GM19193 (cell line): Measurements from ENCODE around the gene PRKG1.

Source experiments
- POLR2A ChIP-seq: IDR thresholded peaks from 4 replicates; pipeline ENCODE4 v1.6.1; 2011; ENCODE audit not compliant: insufficient read depth, insufficient read length; ENCODE audit errors: extremely low read depth

The PRKG1 gene

DNA sequence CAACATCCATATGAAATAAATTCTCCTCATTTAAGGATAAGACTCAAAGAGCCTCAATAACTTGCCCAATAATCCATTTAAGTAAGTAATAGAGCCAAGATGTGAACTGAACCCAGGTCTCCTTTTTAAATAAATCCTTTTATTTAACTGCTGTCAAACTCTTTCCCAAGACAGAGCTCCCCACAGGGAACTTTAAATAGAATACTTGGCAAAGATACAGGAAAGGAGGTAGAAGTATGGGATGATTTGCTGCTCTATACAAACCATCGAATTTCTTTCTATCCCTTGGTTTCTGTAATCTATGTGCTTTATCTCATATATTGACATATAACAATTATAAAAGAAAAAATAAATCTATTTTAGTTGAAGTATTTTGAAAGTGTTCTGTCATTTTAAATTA, 329.2 kb downstream of the PRKG1 start:
- TF ChIP-seq POLR2A, result no peak

DNA sequence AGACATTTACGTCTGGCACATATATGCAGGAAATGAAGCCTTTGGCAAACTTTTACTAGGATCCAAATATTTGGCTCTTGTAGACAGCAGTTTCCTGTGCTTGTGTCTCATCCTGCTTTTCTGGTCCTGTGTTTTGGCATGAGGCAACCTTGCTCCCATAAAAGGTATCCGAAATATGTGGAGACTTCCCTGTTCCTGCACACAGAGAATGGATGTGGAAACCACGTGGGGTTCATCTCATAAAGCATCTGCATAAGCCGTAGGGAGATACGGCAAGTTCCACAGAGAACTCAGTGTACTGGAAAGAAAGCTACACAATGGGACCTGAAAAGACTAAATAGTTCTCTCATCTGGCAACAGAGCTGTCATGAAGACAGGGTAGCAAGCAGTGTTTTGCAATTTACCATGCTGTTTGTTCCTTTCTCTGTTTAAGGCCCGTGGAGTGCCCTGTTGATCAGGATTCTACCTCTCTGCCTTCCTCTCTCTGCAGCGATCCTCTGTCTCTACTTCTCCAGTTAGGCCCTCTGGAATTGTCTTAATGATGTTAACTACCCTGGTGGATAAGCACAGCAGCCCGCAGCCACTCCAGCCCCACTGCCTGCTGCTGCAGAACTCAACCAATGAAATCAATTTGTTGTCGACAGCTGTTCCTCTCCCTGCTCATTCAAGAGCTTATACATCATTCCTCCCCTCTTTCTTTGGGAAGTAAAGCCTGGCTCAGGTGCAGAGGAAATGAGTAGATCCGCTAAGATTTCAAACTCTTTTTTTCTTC, 331.5 kb downstream of the PRKG1 start:
- TF ChIP-seq POLR2A, result no peak

DNA sequence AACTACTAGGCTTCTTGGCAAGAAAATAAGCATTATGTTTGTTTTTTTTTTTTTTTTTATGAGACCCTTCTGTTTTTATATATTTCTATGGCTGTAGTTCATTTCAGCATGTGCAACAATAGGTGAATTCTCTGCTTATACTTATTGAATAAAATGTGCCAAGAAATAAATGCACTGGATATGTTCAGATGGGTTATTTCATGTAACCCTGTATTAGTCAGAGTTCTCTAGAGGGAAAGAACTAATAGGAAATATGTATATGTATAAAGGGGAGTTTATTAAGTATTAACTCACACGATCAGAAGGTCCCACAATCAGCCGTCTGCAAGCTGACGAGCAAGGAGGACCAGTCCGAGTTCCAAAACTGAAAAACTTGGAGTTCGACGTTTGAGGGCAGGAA, 332.3 kb downstream of the PRKG1 start:
- TF ChIP-seq POLR2A, result no peak

DNA sequence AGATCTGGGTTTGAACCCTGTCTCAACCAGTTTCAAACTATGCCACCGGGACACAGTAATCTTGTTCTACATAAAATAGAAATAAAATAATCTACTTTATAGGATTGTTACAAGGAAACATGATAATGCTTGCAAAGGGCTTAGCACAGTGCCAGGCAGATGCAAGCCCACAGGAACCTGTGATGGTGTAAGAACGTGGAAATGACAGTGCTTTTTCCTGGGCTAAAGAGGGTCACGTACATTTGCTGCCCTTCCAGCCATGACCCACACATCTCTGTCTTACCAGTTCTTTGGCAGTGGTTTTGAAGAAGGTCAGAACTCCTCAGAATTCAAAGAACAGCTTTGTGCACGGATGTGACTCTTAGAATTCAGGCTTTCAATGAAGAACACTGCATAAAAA, 342.2 kb downstream of the PRKG1 start:
- no peak for TF ChIP-seq POLR2A

DNA sequence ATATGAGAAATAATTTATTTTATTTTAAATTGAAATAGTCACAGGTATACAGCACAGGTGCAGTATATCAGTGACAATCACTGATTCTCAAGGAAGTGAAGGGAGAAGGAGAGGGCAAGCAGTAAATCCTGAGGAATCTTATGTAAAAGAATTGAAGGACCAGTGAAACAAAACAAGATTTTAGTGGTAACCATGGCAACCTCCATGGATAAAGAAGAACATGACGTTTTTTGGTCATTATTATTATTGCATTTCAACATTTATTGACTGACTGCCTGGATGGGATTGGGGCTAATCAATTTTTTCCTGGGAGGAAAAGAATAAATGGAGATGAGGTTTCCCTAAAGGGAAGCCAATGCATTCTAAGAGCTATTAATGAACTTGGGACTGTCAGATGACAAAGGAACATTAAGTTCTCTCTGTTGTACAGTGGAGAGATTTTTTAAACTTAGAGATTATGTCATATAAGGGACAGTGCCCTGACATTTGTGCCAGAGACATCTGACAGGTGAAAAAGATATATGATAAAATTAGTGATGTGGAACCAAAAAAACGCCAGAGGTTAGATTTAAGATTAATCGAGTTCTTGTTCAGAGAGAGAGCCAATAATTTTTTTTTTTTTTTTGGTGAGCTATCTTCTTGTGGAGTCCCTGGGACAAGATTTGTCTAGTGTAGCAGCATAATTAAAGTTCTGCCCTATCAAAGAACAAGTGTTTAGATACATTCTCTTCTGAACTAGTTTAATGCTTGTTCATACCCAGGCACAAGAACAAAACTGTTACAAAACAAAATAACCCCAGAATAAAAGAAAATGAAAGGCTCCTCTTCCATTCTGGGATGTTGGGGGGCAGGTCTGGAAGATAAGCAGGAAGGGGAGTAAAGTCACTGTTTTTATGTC, 345.2 kb downstream of the PRKG1 start:
- no peak for TF ChIP-seq POLR2A

DNA sequence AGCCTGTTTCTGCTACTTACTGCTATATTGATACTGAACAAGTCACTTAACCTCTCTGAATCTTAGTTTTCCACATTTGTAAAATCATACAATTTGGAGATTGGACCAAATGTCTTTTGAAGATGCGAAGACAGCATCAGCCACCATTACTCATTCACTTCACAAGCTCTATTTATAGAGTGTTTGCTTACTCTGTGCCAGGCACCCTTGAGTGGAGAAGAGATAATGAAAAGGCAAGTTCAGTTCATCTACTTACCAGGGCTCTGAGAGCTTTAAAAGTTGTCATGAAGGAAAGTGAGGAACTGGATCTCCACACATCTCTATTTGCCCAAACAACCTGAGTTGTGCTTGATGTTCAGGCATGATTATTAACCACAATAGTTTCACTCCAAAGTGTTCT, 347.6 kb downstream of the PRKG1 start:
- TF ChIP-seq POLR2A, result no peak

DNA sequence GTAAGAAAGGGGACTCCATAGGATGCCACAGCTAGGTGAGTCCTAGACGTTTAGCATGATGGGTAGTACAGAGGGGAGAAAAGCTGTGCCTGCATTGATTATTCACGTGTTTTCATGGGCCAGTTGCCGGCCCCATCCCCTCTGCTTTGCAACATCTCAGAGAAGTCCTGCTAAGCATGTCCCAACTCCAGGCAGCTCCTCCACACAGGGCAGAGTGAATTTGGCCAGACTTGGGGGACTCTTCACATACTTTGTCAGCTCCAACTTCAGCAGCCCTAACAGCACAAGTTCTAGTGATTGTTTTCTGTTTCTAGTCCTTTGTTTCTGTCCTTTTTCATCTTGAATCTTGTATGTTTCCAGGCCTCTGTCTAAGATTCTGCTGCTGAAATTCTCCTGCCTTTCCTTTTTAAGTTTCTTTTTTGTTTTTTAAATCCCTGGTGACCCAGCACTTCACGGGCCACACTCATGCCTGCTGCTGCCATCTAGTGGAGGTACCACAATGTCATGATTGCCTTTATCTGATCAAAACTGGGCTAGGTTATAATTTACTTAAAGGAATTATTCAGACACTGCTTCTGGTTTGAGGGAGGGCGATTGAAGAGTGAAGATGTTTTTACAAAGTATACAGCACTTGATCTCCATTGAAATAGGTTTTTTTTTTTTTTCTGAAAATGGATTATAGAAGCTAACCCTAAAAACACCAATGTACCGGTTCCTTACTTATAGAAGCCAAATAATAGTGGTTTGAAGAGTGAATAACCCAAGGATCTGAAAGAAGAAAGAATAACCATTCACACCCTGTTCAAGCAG, 348.2 kb downstream of the PRKG1 start:
- no peak for TF ChIP-seq POLR2A

DNA sequence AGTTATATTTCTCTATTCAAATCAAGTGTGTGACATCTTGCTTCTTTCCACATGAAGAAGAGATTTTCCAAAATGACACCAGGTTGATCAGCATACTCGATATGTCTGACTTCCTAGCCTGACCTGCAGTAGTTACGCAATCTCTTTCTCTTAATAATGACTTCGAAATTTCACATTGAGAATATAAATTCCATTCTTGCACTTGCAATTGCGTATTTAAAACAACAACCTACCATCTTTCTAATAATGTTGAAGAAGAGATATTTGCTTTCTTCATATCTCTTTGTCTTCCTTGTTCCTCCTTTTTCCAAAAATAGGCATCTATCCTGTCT, 348.8 kb downstream of the PRKG1 start:
- no peak for TF ChIP-seq POLR2A

DNA sequence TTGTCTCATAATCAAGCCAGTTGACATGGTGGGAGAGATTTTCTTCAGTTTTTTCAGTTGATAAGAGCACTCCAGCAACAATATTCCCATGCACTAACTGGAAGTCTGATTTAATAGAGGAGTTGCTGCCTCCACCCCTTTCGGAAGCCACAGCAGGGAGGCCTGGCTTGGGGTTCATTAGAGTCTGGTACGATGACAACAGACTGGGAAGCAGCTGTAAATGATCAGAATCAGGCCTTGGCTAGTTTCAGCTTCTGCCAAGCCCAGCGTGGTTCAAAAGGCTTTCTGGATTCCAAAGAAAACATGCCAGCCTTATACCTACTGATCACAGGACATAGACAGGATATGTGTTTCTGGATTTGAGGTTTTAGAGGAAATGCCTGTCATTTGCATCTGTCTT, 351.1 kb downstream of the PRKG1 start:
- TF ChIP-seq POLR2A, result no peak

DNA sequence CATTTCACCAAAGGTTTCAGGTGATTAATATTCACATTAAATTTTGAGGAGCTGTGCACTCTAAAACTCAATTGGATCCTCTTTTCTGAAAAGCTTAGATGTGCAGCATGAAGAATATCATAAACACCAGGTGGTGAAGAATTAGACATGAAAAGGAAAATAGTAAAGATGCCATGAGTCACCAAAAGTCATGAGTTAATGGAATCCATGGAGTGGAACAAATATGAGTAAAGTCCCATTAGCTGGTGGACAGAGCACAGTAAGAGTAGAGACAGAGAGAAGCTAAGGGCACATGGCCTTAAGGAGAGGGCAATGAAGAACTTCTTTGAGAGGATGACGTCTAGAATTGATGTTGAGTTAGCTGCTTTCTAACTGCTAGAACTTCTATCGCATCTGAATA, 353.5 kb downstream of the PRKG1 start:
- no peak for TF ChIP-seq POLR2A

DNA sequence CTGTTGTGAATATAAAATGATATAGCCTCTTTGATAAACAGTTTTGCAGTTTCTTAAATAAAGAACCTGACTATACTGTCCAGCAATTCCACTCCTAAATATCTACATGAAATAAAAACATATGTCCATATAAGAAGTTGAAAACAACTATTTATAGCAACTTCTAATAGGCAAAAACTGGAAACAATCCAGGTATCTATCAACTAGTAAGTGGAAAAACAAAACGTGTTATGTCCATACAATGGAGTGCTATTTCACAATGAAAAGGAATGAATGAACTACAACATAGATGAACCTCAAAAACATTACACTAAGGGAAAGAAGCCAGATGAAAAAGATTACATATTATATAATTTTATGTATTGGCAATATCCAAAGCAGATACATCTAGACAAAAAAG, 356.2 kb downstream of the PRKG1 start:
- no peak for TF ChIP-seq POLR2A

DNA sequence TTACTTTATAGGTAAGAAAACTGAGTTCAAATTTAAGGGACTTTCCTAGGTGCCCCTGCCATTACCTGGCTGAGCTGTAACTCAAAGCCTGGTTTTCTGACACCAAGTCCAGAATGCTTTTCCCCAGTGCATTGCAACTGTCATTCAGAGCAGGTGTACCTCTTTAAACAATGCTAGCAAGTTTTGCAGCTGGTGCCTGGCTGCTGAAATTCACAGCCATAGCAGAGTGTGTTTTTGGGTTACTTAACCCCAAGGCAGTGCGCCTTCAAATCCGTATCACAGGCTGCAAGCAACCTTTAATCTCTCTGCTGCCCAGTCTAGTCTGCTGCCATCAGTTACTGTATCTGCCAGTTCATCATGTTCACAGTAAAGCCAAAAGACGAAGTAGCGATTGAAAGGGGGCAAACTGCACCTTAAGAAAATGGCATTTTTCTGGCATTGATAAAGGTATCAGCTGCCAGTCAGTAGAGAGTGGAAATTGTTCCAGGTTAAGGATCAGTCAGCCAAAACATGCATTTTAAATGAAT, 359.7 kb downstream of the PRKG1 start:
- TF ChIP-seq POLR2A, result no peak

DNA sequence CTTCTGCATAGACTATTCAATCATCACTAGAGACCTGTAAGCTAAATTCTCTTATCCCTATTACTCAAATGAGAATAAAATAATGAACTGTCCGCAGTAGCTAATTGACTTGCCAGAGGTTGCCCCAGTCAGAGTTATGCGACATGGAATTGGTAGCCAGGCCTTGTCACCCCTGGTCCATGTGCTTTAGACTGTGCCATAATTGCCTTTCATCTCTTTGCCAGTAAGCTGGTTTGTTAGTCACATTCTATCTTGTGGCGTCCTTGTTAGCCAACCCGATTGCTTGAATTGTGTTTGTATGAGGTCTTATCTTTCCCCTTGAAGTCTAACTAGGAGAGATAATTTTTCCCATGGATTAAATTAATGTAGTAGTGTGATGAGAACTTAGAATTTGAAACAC, 362.5 kb downstream of the PRKG1 start:
- TF ChIP-seq POLR2A, result no peak

DNA sequence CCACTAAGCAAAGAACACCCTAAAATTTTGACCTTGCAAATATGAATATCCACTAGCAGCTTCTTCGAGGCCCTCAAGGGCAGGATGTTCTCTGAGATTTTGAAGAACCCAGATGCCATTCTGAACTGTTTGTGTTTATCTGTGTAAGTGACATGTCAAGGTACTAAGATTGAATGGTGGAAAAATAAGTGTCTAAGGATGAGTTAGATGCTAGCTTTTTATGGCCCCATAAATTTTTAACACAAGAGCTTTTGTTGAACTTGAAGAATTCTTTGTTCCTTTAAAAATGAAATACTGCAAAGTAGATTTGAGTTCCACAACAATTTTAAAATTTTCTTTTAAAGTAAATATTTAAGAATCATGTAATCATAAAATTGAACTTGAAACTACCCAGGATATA, 365.4 kb downstream of the PRKG1 start:
- no peak for TF ChIP-seq POLR2A

DNA sequence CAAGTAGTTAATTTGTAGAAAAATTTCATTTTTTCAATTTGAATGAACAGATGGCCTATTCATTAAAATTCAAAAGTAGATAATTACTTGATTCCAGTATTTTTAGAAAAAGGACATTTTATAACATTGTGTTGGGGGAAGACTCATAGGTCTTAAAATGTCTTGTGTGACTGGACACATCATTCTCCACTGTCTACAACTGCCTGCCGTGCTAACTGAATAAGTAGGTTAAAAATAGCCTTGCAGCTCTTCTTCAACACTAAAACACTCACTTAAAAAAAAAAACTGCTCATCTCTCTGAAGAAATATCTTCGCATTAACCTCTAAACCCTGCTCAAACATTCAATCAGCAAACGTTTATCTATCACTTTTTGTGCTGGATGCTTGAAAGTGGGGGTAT, 371.3 kb downstream of the PRKG1 start:
- no peak for TF ChIP-seq POLR2A
